ENCODE data around the gene RRH.
"Not testable (repeated sequence)": the region's sequence is repeated elsewhere in the genome, so short reads cannot be mapped to it uniquely, and the experiment has no call there.

The RRH gene

GRCh38 chr4:109846395-109847098 is 18.8 kb downstream of the RRH start:
- no peak for DNase-seq (ENCODE audit: low read depth)

- no peak for DNase-seq (ENCODE audit: low read depth)
These were observed 20.2 kb downstream of the RRH start, which contains the start of gene LRIT3 for GRCh38 chr4:109847896-109848442. TSS of gene LRIT3 (plus strand) at chr4:109848107. CDS start at chr4:109848202, 95 bp downstream.

- DNase-seq (ENCODE audit: low read depth): no peak
These were observed 20.7 kb downstream of the RRH start for GRCh38 chr4:109848501-109848900.

GRCh38 chr4:109850601-109851000 is 22.8 kb downstream of the RRH start:
- DNase-seq (ENCODE audit: low read depth): no peak

- not testable (repeated sequence) for DNase-seq (ENCODE audit: low read depth)
These were observed 31.9 kb downstream of the RRH start for GRCh38 chr4:109859426-109860300.

- DNase-seq (ENCODE audit: low read depth): no peak
These were observed 33.5 kb downstream of the RRH start for GRCh38 chr4:109861271-109861670.

- no peak for DNase-seq (ENCODE audit: low read depth)
These were observed 34.2 kb downstream of the RRH start for GRCh38 chr4:109861916-109862511.

- DNase-seq (ENCODE audit: low read depth): no peak
These were observed 36.4 kb downstream of the RRH start for GRCh38 chr4:109864134-109864533.

- DNase-seq (ENCODE audit: low read depth): no peak
These were observed 42.3 kb downstream of the RRH start for GRCh38 chr4:109870061-109870460.

- no peak for DNase-seq (ENCODE audit: low read depth)
These were observed 44.3 kb downstream of the RRH start for GRCh38 chr4:109872065-109872464.

GRCh38 chr4:109872950-109873656 is 45.3 kb downstream of the RRH start:
- no peak for DNase-seq (ENCODE audit: low read depth)

- DNase-seq (ENCODE audit: low read depth): no peak
These were observed 46.2 kb downstream of the RRH start for GRCh38 chr4:109873791-109874514.

- DNase-seq (ENCODE audit: low read depth): no peak
These were observed 47.3 kb downstream of the RRH start for GRCh38 chr4:109875106-109875505.

- not testable (repeated sequence) for DNase-seq (ENCODE audit: low read depth)
These were observed 47.8 kb downstream of the RRH start for GRCh38 chr4:109875553-109875952.

- no peak for DNase-seq (ENCODE audit: low read depth)
These were observed 49.0 kb downstream of the RRH start for GRCh38 chr4:109876634-109877265.

- no peak for DNase-seq (ENCODE audit: low read depth)
These were observed 49.6 kb downstream of the RRH start for GRCh38 chr4:109877400-109877799.

- DNase-seq (ENCODE audit: low read depth): no peak
These were observed 50.6 kb downstream of the RRH start for GRCh38 chr4:109878355-109878754.

GRCh38 chr4:109879081-109879480 is 51.3 kb downstream of the RRH start:
- no peak for DNase-seq (ENCODE audit: low read depth)

- DNase-seq (ENCODE audit: low read depth): no peak
These were observed 52.0 kb downstream of the RRH start for GRCh38 chr4:109879636-109880314.

- DNase-seq (ENCODE audit: low read depth): no peak
These were observed 58.5 kb downstream of the RRH start for GRCh38 chr4:109886303-109886702.
